ENCODE measurements around the gene CARD9.
A peak's percentile ranks its signal among the peaks of the same experiment; 100 is the strongest.
"Not testable (repeated sequence)": the region's sequence is repeated elsewhere in the genome, so short reads cannot be mapped to it uniquely, and the experiment has no call there.

Gene CARD9

GRCh38 chr9:136322756-136323330 lies 50.6 kb downstream of the CARD9 start:
- DNase-seq (ENCODE audit: low read depth): no peak

- DNase-seq (ENCODE audit: low read depth): no peak
Measured at GRCh38 chr9:136321561-136321960, 51.9 kb downstream of the CARD9 start.

GRCh38 chr9:136320972-136321371 lies 52.5 kb downstream of the CARD9 start:
- DNase-seq (ENCODE audit: low read depth): not testable (repeated sequence)

GRCh38 chr9:136319955-136320354 lies 53.5 kb downstream of the CARD9 start:
- not testable (repeated sequence) for DNase-seq (ENCODE audit: low read depth)

- not testable (repeated sequence) for DNase-seq (ENCODE audit: low read depth)
Measured at GRCh38 chr9:136319244-136319643, 54.2 kb downstream of the CARD9 start.

- DNase-seq (ENCODE audit: low read depth): no peak
Measured at GRCh38 chr9:136318776-136319241, 54.7 kb downstream of the CARD9 start.

- no peak for DNase-seq (ENCODE audit: low read depth)
Measured at GRCh38 chr9:136318111-136318775, 55.2 kb downstream of the CARD9 start.

GRCh38 chr9:136317695-136318094 lies 55.8 kb downstream of the CARD9 start:
- DNase-seq (ENCODE audit: low read depth): no peak

- DNase-seq (ENCODE audit: low read depth): no peak
Measured at GRCh38 chr9:136316896-136317676, 56.4 kb downstream of the CARD9 start.

GRCh38 chr9:136316271-136316751 lies 57.2 kb downstream of the CARD9 start:
- peak; percentile 27 for DNase-seq (ENCODE audit: low read depth)

- no peak for DNase-seq (ENCODE audit: low read depth)
Measured at GRCh38 chr9:136314944-136315343, 58.5 kb downstream of the CARD9 start.

GRCh38 chr9:136314056-136314416 lies 59.4 kb downstream of the CARD9 start:
- no peak for DNase-seq (ENCODE audit: low read depth)

Measured in stimulated activated CD8-positive, alpha-beta memory T cell treated with anti-CD3 and anti-CD28 coated beads, Interleukin-4, amount 100 ng/mL, for 24 hours (primary cell).